GM23248 (cell line): ENCODE results near the gene PLEKHG3.

Experiments used
- EZH2 ChIP-seq: fragments of 200-600 bp; sonication (generic); IDR thresholded peaks from 2 replicates; pipeline ENCODE4 v1.6.1; 2018; ENCODE audit warnings: antibody characterized with exemption, mild to moderate bottlenecking; ENCODE audit not compliant: insufficient read depth, poor library complexity, severe bottlenecking
- EZH2phosphoT487 ChIP-seq: fragments of 200-600 bp; sonication (generic); IDR thresholded peaks from 2 replicates; pipeline ENCODE4 v1.6.1; 2018; ENCODE audit warnings: antibody characterized with exemption, moderate library complexity, mild to moderate bottlenecking, low read depth; ENCODE audit not compliant: insufficient read depth

GRCh38 chr14:64659366-64659765 lies 44.9 kb upstream of the PLEKHG3 start:
- TF ChIP-seq EZH2 (no peak), EZH2phosphoT487 (no peak)
